ENCODE results near the gene FTH1. TPM values are rescaled to one million over a fixed set of nuclear protein-coding genes. Genes with fewer than 3 reads are reported as not detected.

The FTH1 gene
- total RNA-seq, 1 experiment from 2014 or later: 2,322 TPM

- ATAC-seq (no peak), DNase-seq (ENCODE audit: low read depth, low spot score) (no peak)
- Histone ChIP-seq H3K4me3 (ENCODE audit: low read depth in 2 of 2, low read length in 2 of 2) (no peak overlapping the region), H3K27me3 (ENCODE audit: control insufficient read depth, insufficient read depth, low read length) (no peaks in the 10 kb centered on the region), H3K4me1 (ENCODE audit: control insufficient read depth, insufficient read depth, low read length) (no peaks in the 10 kb centered on the region), H3K27ac (ENCODE audit: low read length) (no peak overlapping the region), H3K9me3 (ENCODE audit: control insufficient read depth, insufficient read depth, low read depth, low read length) (0 out of 2 replicates have a peak, but pooled peaks cover 4% of the 10 kb centered on the region), H3K36me3 (ENCODE audit: control insufficient read depth, insufficient read depth, low read length) (no peaks in the 10 kb centered on the region)
- no TSS peak for BruUV-seq (replicated peaks)
- no peak for TF ChIP-seq CTCF (IDR thresholded peaks at IDR 0.05)
- TF ChIP-seq SIN3A (IDR thresholded peaks at IDR 0.05; ENCODE audit: borderline replicate concordance, insufficient read depth, low read depth, low read length): no peak
- no peak for TF ChIP-seq POLR2AphosphoS5 (IDR thresholded peaks at IDR 0.05; ENCODE audit: low read depth, low read length)
- no peak for TF ChIP-seq REST (IDR thresholded peaks at IDR 0.05; ENCODE audit: insufficient read depth in 1 of 2, low read depth in 2 of 2, low read length in 1 of 2)
- no peak for TF ChIP-seq TCF7L2 (IDR thresholded peaks at IDR 0.05; ENCODE audit: low read depth, low read length)
- ChIA-PET POLR2A (interaction anchor here (0.7 kb wide), 1 partner anchor 119 kb away, joined by 3 read pairs; no protein-coding TSS in a partner anchor), CTCF (no interaction called here)
- in situ Hi-C loops (cut with HindIII; ENCODE audit: low pct_unique_long_range_greater_than_20kb, low sequenced_read_pairs) (no loop called here), intact Hi-C loops (cut with micrococcal nuclease; ENCODE audit: unreplicated experiment) (no loop called here)
Measured at GRCh38 chr11:61999141-61999975, 31.9 kb upstream of the FTH1 start.

GRCh38 chr11:61996933-61997332, 29.5 kb upstream of the FTH1 start:
- BruUV-seq (replicated peaks): no TSS peak
- DNase-seq (ENCODE audit: low read depth, low spot score) (no peak), ATAC-seq (no peak)
- intact Hi-C loops (cut with micrococcal nuclease; ENCODE audit: unreplicated experiment): no loop called here
- no peaks in the 10 kb centered on the region for H3K4me1 ChIP-seq (ENCODE audit: control insufficient read depth, insufficient read depth, low read length)
- no peaks in the 10 kb centered on the region for H3K27me3 ChIP-seq (ENCODE audit: control insufficient read depth, insufficient read depth, low read length)
- H3K9me3 ChIP-seq (ENCODE audit: control insufficient read depth, insufficient read depth, low read depth, low read length): 0 out of 2 replicates have a peak, but pooled peaks cover 4% of the 10 kb centered on the region
- POLR2A ChIA-PET: no interaction called here
- H3K4me3 ChIP-seq (ENCODE audit: low read depth in 2 of 2, low read length in 2 of 2): no peak overlapping the region
- no peaks in the 10 kb centered on the region for H3K36me3 ChIP-seq (ENCODE audit: control insufficient read depth, insufficient read depth, low read length)
- in situ Hi-C loops (cut with HindIII; ENCODE audit: low pct_unique_long_range_greater_than_20kb, low sequenced_read_pairs): no loop called here
- TF ChIP-seq SIN3A (IDR thresholded peaks at IDR 0.05; ENCODE audit: borderline replicate concordance, insufficient read depth, low read depth, low read length): no peak
- TF ChIP-seq CTCF (IDR thresholded peaks at IDR 0.05): no peak
- TF ChIP-seq REST (IDR thresholded peaks at IDR 0.05; ENCODE audit: insufficient read depth in 1 of 2, low read depth in 2 of 2, low read length in 1 of 2): no peak
- no peak for TF ChIP-seq TCF7L2 (IDR thresholded peaks at IDR 0.05; ENCODE audit: low read depth, low read length)
- no peak for TF ChIP-seq POLR2AphosphoS5 (IDR thresholded peaks at IDR 0.05; ENCODE audit: low read depth, low read length)
- CTCF ChIA-PET: interaction anchor here (0.7 kb wide), 1 partner anchor 85 kb away, joined by 4 read pairs; no protein-coding TSS in a partner anchor
- H3K27ac ChIP-seq (ENCODE audit: low read length): no peak overlapping the region

Data from Panc1 (cell line).